ENCODE measurements around the gene BABAM1. TPM values are rescaled to one million over a fixed set of nuclear protein-coding genes. Genes with fewer than 3 reads are reported as not detected.

Gene BABAM1
- total RNA-seq, 1 experiment from 2014 or later = 79.5 TPM

DNA sequence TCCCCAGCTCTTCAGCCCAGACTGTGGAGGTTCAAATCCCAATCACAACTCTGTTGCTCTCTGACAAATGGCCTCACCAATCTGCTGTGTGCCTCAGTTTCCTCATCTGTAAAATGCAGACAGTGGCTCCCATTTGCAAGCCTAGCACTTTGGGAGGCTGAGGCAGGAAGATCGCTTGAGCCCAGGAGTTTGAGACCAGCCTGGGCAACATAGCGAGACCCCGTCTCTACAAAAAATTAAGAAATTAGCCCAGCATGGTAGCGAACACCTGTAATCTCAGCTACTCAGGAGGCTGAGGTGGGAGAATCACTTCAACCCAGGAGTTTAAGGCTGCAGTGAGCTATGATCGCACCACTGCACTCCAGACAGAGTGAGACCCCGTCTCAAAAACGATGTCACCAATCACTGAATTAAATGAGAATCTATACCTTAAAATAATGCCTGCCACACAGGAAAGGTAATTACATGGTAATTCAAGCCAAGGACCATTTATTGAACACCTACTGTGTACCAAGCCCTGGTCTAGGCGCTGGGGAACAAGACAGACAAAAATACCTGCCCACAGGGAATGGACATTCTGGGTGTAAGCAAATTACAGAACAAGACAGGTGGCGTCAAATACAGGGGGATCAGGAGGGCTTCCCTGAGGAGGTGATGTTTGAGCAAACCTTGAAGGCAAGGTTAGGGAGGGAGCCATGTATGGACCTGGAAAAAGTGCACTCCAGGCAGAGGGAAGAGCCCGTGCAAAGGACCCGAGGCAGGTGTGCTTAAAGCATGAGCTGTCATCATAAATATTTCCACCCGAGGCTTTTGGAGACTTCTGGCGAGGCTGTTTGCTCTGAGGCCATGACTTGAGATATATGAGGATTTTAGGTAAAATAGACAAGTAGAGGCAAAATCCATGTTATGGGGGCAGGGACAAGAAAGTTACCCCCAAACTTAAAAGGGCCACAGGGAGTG lies 29.2 kb upstream of the BABAM1 start:
- Histone ChIP-seq H3K4me3 (ENCODE audit: low read depth in 2 of 2, low read length in 2 of 2) (no peak overlapping the region), H3K36me3 (ENCODE audit: control insufficient read depth, insufficient read depth, low read length) (peaks cover 7% of the 10 kb centered on the region), H3K9me3 (ENCODE audit: control insufficient read depth, insufficient read depth, low read depth, low read length) (no peaks in the 10 kb centered on the region), H3K27ac (ENCODE audit: low read length) (peak overlapping the region; percentile 93), H3K27me3 (ENCODE audit: control insufficient read depth, insufficient read depth, low read length) (no peaks in the 10 kb centered on the region), H3K4me1 (ENCODE audit: control insufficient read depth, insufficient read depth, low read length) (peaks cover 52% of the 10 kb centered on the region)
- intact Hi-C loops (cut with micrococcal nuclease; ENCODE audit: unreplicated experiment) (no loop called here), in situ Hi-C loops (cut with HindIII; ENCODE audit: low pct_unique_long_range_greater_than_20kb, low sequenced_read_pairs) (no loop called here)
- ChIA-PET CTCF (interaction anchor here (0.5 kb wide), 1 partner anchor 41 kb away, joined by 3 read pairs; no protein-coding TSS in a partner anchor), POLR2A (no interaction called here)
- no peak for DNase-seq (ENCODE audit: low read depth, low spot score)
- TSS peak; percentile 36 for BruUV-seq (replicated peaks)
- no peak for TF ChIP-seq POLR2AphosphoS5 (IDR thresholded peaks at IDR 0.05; ENCODE audit: low read depth, low read length)
- no peak for TF ChIP-seq REST (IDR thresholded peaks at IDR 0.05; ENCODE audit: insufficient read depth in 1 of 2, low read depth in 2 of 2, low read length in 1 of 2)
- no peak for TF ChIP-seq SIN3A (IDR thresholded peaks at IDR 0.05; ENCODE audit: borderline replicate concordance, insufficient read depth, low read depth, low read length)
- TF ChIP-seq CTCF (IDR thresholded peaks at IDR 0.05) = no peak
- no peak for TF ChIP-seq TCF7L2 (IDR thresholded peaks at IDR 0.05; ENCODE audit: low read depth, low read length)
- ATAC-seq = no peak

DNA sequence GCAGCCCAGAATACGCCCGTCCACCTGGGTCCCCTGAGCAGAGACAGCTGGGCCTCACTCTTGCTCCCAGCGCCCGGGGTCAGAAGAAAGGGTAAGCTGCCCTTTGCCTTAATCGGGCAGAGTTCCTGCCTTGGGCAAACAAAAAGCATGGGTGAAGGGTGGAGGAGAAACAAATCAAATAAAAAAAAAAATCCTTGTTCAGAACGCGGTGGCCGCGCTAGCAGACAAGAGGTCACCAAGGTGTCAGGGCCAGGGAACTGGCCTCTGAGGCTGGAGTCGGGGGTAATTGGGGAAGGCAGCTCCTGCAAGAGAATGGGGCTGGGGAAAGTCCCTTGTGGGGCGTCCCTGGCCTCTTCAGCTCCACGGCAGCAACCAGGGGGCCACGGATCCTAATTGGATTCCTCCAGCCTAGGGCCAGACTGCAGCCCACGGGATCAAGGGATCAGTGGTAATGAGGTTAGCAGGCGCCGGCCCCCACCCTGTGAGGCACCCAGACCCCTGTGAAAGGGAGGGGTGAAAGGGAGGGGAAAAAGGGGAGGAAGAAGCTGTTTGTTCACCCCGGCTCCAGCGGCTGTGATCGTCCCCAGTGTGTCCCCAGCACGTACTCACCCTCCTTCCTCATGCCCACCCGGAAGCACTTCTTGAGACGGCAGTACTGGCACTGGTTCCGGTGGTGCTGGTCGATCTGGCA lies 27.0 kb upstream of the BABAM1 start:
- H3K27me3 ChIP-seq (ENCODE audit: control insufficient read depth, insufficient read depth, low read length) = no peaks in the 10 kb centered on the region
- peak overlapping the region; percentile 87 for H3K27ac ChIP-seq (ENCODE audit: low read length)
- no TSS peak for BruUV-seq (replicated peaks)
- POLR2A ChIA-PET = no interaction called here
- in situ Hi-C loops (cut with HindIII; ENCODE audit: low pct_unique_long_range_greater_than_20kb, low sequenced_read_pairs) (no loop called here), intact Hi-C loops (cut with micrococcal nuclease; ENCODE audit: unreplicated experiment) (no loop called here)
- H3K9me3 ChIP-seq (ENCODE audit: control insufficient read depth, insufficient read depth, low read depth, low read length) = no peaks in the 10 kb centered on the region
- peaks cover 5% of the 10 kb centered on the region for H3K36me3 ChIP-seq (ENCODE audit: control insufficient read depth, insufficient read depth, low read length)
- CTCF ChIA-PET = no interaction called here
- DNase-seq (ENCODE audit: low read depth, low spot score) = no peak
- peaks cover 49% of the 10 kb centered on the region for H3K4me1 ChIP-seq (ENCODE audit: control insufficient read depth, insufficient read depth, low read length)
- no peak for TF ChIP-seq TCF7L2 (IDR thresholded peaks at IDR 0.05; ENCODE audit: low read depth, low read length)
- TF ChIP-seq REST (IDR thresholded peaks at IDR 0.05; ENCODE audit: insufficient read depth in 1 of 2, low read depth in 2 of 2, low read length in 1 of 2) = no peak
- no peak for TF ChIP-seq CTCF (IDR thresholded peaks at IDR 0.05)
- no peak for TF ChIP-seq POLR2AphosphoS5 (IDR thresholded peaks at IDR 0.05; ENCODE audit: low read depth, low read length)
- TF ChIP-seq SIN3A (IDR thresholded peaks at IDR 0.05; ENCODE audit: borderline replicate concordance, insufficient read depth, low read depth, low read length) = no peak
- ATAC-seq = no peak
- peak overlapping the region in 1 of 2 experiments; percentile 39; a peak in 2 of 4 replicates for H3K4me3 ChIP-seq (ENCODE audit: low read depth in 2 of 2, low read length in 2 of 2)
